H1 (cell line): Measurements from ENCODE around the gene ASXL1.

Experiments
- CEBPB ChIP-seq: IDR thresholded peaks from 2 replicates; pipeline ENCODE4 v1.6.1; 2012; ENCODE audit warnings: low read depth, low read length
- EP300 ChIP-seq, 2 experiments: IDR thresholded peaks; 1 replicate in 1 of 2; 2 replicates in 1 of 2; pipeline ENCODE4 v1.6.1; 2011 to 2012; ENCODE audit warnings: low read depth in 2 of 2, low read length in 2 of 2, mild to moderate bottlenecking in 2 of 2, borderline replicate concordance in 1 of 2, inconsistent platforms in 1 of 2, moderate library complexity in 1 of 2
- EZH2 ChIP-seq: fragments of 200-600 bp; sonication (generic); IDR thresholded peaks from 2 replicates; pipeline ENCODE4 v1.7.1; 2012; ENCODE audit warnings: low read depth, mild to moderate bottlenecking, moderate library complexity, low read length, inconsistent platforms; ENCODE audit not compliant: severe bottlenecking
- POLR2A ChIP-seq, 2 experiments: IDR thresholded peaks; 1 replicate in 1 of 2; 2 replicates in 1 of 2; pipeline ENCODE4 v1.6.1; 2011; ENCODE audit warnings: low read depth in 2 of 2, low read length in 2 of 2, mild to moderate bottlenecking in 2 of 2; ENCODE audit errors: control extremely low read depth in 1 of 2
- SP1 ChIP-seq: IDR thresholded peaks from 2 replicates; pipeline ENCODE4 v1.6.1; 2011; ENCODE audit warnings: low read depth, low read length
- TF ChIP-seq, protein P1 (sequence below), 3 experiments: IDR thresholded peaks; 1 replicate in 2 of 3; 2 replicates in 1 of 3; pipeline versions ENCODE4 v1.5.1 to v1.6.1; 2011; ENCODE audit warnings: low read length in 3 of 3, mild to moderate bottlenecking in 3 of 3, inconsistent platforms in 2 of 3, low read depth in 1 of 3, moderate library complexity in 1 of 3; ENCODE audit not compliant: insufficient read depth in 1 of 3; ENCODE audit errors: control extremely low read depth in 1 of 3

DNA sequence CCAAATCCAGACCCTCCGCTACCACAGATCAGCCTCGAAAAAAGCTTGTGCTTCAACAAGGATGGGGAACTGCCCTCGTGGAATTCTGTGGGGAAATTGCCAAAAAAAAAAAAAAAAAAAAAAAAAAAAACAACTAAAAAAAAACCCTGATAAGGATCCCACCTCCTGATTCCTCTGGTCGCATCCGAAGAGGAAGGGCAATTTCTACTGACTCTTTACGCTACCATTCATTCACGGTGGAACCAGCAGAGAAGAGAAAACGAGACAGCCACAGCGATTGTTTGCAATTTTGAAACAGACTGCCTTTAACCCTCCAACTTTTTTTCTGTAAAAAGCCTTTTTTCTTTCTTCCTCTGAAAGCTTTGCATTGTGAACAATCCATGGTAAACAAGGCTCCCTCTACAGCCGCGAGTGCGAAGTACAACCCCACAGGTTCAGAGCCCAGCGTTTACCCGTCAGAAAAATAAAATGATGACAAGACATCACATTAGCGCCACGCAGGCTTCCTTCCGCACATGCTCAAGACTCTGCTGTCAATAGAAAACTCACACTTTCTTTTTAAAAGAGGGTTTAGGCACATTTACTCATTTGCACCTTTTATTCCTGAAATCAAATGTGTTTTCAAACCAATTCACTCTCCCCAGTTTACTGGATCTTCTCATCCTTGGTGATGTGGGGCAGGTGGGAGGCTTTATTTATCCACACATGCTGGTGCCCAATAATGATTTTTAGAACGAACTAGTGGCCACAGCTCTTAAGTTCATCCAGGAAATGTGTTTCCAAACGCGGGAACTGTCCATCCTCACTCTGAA, 127.0 kb downstream of the ASXL1 start:
- 0 out of 3 replicates have a peak, but pooled peaks of 1 of the 2 experiments have one; percentile 4 for TF ChIP-seq POLR2A (IDR thresholded peaks at IDR 0.05; ENCODE audit: control extremely low read depth in 1 of 2, low read depth in 2 of 2, low read length in 2 of 2)
- TF ChIP-seq CEBPB, result no peak
- TF ChIP-seq, protein P1, sequence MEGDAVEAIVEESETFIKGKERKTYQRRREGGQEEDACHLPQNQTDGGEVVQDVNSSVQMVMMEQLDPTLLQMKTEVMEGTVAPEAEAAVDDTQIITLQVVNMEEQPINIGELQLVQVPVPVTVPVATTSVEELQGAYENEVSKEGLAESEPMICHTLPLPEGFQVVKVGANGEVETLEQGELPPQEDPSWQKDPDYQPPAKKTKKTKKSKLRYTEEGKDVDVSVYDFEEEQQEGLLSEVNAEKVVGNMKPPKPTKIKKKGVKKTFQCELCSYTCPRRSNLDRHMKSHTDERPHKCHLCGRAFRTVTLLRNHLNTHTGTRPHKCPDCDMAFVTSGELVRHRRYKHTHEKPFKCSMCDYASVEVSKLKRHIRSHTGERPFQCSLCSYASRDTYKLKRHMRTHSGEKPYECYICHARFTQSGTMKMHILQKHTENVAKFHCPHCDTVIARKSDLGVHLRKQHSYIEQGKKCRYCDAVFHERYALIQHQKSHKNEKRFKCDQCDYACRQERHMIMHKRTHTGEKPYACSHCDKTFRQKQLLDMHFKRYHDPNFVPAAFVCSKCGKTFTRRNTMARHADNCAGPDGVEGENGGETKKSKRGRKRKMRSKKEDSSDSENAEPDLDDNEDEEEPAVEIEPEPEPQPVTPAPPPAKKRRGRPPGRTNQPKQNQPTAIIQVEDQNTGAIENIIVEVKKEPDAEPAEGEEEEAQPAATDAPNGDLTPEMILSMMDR (IDR thresholded peaks at IDR 0.05; ENCODE audit: control extremely low read depth in 1 of 3, insufficient read depth in 1 of 3, low read depth in 1 of 3, low read length in 3 of 3), result peak; percentile 55 to 68 (median 65)
- TF ChIP-seq SP1, result no peak
- no peak for TF ChIP-seq EZH2
- TF ChIP-seq EP300 (IDR thresholded peaks at IDR 0.05; ENCODE audit: borderline replicate concordance in 1 of 2, low read depth in 2 of 2, low read length in 2 of 2), result no peak
